HepG2 (cell line): Measurements from ENCODE around the gene CFAP100. TPM values are rescaled to one million over a fixed set of nuclear protein-coding genes. Genes with fewer than 3 reads are reported as not detected.

Experiments
- ATAC-seq: fragments of 200-7000 bp; cut with Tn5 transposase; 3 replicates; pipeline ENCODE4 v1.9.1; 2020; ENCODE audit warnings: mild to moderate bottlenecking, moderate library complexity
- BruUV-seq: library from RNA; stranded (reverse); fragments of 400-500 nt; replicated peaks from 2 replicates; lab custom pipeline; 2021; lab: Mats Ljungman, UMichigan
- CTCF ChIA-PET: fragments of 300-600 bp; formaldehyde crosslinking; extraction: SDS; loops from one replicate; lab custom pipeline; 2021; ENCODE audit warnings: low total read pairs, inconsistent platforms, low intra/inter-chr PET ratio; lab: Yijun Ruan, JAX
- POLR2A ChIA-PET: fragments of 350-600 bp; sonication (Branson Sonifier 250); formaldehyde crosslinking; loops from one replicate; lab custom pipeline; 2020; ENCODE audit warnings: antibody characterized with exemption, inconsistent platforms; lab: Yijun Ruan, JAX
- DNase-seq: peaks from one replicate; pipeline ENCODE4 v3.0.0-alpha.2; 2015; ENCODE audit warnings: low spot score
- FAIRE-seq: peaks from 3 replicates; lab custom pipeline; 2011; peaks lifted over from hg19 to GRCh38; lab: Jason Lieb, UNC
- H2AFZ ChIP-seq: one replicate; pipeline ENCODE4 v1.6.1; 2011; ENCODE audit warnings: low read length, inconsistent platforms
- H3K27ac ChIP-seq: fragments of 300-600 bp; 3 replicates; pipeline ENCODE4 v1.8.0; 2011; ENCODE audit warnings: mixed run types, mild to moderate bottlenecking, mixed read lengths, low read length, inconsistent platforms; ENCODE audit not compliant: insufficient read depth; ENCODE audit errors: extremely low read length
- H3K27me3 ChIP-seq, 2 experiments: fragments of 200-600 bp in 1 of 2; 2 replicates in 1 of 2; 3 replicates in 1 of 2; pipeline versions ENCODE4 v1.6.0 to v1.8.0; 2011; ENCODE audit warnings: low read length in 2 of 2, mild to moderate bottlenecking in 2 of 2, moderate library complexity in 2 of 2, inconsistent platforms in 1 of 2; ENCODE audit not compliant: insufficient read depth in 2 of 2, control insufficient read depth in 1 of 2
- H3K36me3 ChIP-seq, 2 experiments: fragments of 200-600 bp in 1 of 2; replicated peaks in 1 of 2; 2 replicates in 1 of 2; 3 replicates in 1 of 2; pipeline versions ENCODE4 v1.5.1 to v1.8.0; 2011; ENCODE audit warnings: low read length in 2 of 2, inconsistent platforms in 1 of 2; ENCODE audit not compliant: insufficient read depth in 2 of 2, control insufficient read depth in 1 of 2
- H3K4me1 ChIP-seq: 2 replicates; pipeline ENCODE4 v1.5.1; 2012; ENCODE audit warnings: low read length, inconsistent platforms; ENCODE audit not compliant: insufficient read depth
- H3K4me2 ChIP-seq: 2 replicates; pipeline ENCODE4 v1.6.0; 2011; ENCODE audit warnings: low read depth, low read length, inconsistent platforms
- H3K4me3 ChIP-seq, 3 experiments: fragments of 200-600 bp in 1 of 3; sonication (generic), shearing (Covaris generic) in 1 of 3; replicated peaks in 1 of 3; 2 replicates each; pipeline ENCODE4 v1.5.1; 2011 to 2016; ENCODE audit warnings: low read length in 3 of 3, inconsistent platforms in 2 of 3, low read depth in 2 of 3, mild to moderate bottlenecking in 2 of 3, control low read depth in 1 of 3, mixed read lengths in 1 of 3; ENCODE audit not compliant: insufficient read depth in 1 of 3
- H3K79me2 ChIP-seq: one replicate; pipeline ENCODE4 v1.6.1; 2011; ENCODE audit warnings: low read length, inconsistent platforms; ENCODE audit not compliant: insufficient read depth
- H3K9ac ChIP-seq: 2 replicates; pipeline ENCODE4 v1.6.0; 2011; ENCODE audit warnings: mild to moderate bottlenecking, low read depth, low read length, inconsistent platforms; ENCODE audit not compliant: insufficient read depth
- H3K9me3 ChIP-seq: 2 replicates; pipeline ENCODE4 v1.5.1; 2012; ENCODE audit warnings: mild to moderate bottlenecking, low read length
- H4K20me1 ChIP-seq: 2 replicates; pipeline ENCODE4 v1.6.0; 2011; ENCODE audit warnings: inconsistent platforms, mild to moderate bottlenecking, low read length, moderate library complexity; ENCODE audit not compliant: insufficient read depth
- CTCF ChIP-seq: sonication (generic); formaldehyde crosslinking; IDR thresholded peaks from 2 replicates; pipeline ENCODE4 v1.5.0; 2020; ENCODE audit warnings: mild to moderate bottlenecking, missing genetic modification reagents, moderate library complexity
- FOXK2 ChIP-seq: fragments of 450-650 bp; IDR thresholded peaks from 2 replicates; pipeline ENCODE4 v1.6.1; 2016
- FOXP1 ChIP-seq, 2 experiments: fragments of 450-650 bp in 1 of 2; IDR thresholded peaks; 2 replicates each; pipeline ENCODE4 v1.6.1; 2017 to 2018; ENCODE audit warnings: antibody characterized with exemption in 1 of 2
- FOXP4 ChIP-seq: sonication (generic); formaldehyde crosslinking; IDR thresholded peaks from 2 replicates; pipeline ENCODE4 v1.4.0; 2020; ENCODE audit warnings: missing genetic modification reagents
- MAX ChIP-seq: IDR thresholded peaks from 2 replicates; pipeline ENCODE4 v1.6.1; 2012; ENCODE audit warnings: inconsistent platforms
- MEIS2 ChIP-seq: sonication (generic); formaldehyde crosslinking; IDR thresholded peaks from 2 replicates; pipeline ENCODE4 v1.9.0; 2021; ENCODE audit warnings: mild to moderate bottlenecking, missing genetic modification reagents
- ZBTB33 ChIP-seq: sonication (generic); formaldehyde crosslinking; IDR thresholded peaks from 2 replicates; pipeline ENCODE4 v1.4.0; 2020; ENCODE audit warnings: missing genetic modification reagents
- ZNF441 ChIP-seq: sonication (generic); formaldehyde crosslinking; IDR thresholded peaks from 2 replicates; pipeline ENCODE4 v1.7.0; 2021; ENCODE audit warnings: missing genetic modification reagents, borderline replicate concordance
- WGBS: methylation state at CpG from one replicate; pipeline ENCODE4 v1.1.6; 2017; ENCODE audit warnings: low lambda C conversion rate; 5-methylcytosine and 5-hydroxymethylcytosine counted together
- in situ Hi-C: cut with HindIII; loops from 2 replicates; pipeline ENCODE4 v1.10.0; 2017; ENCODE audit warnings: low pct_unique_long_range_greater_than_20kb; ENCODE audit not compliant: extremely low pct_ligation_motif_present
- intact Hi-C: fragments of 100-400 bp; cut with micrococcal nuclease; formaldehyde crosslinking; loops from one replicate; pipeline ENCODE4 v1.10.0; 2022; ENCODE audit not compliant: unreplicated experiment
- polyA plus RNA-seq, 8 experiments: library from polyadenylated mRNA; depleted of rRNA in 3 of 8; stranded (reverse) in 7 of 8; unstranded in 1 of 8; fragments of >200 nt; fragmentation: Illumina TruSeq in 4 of 8; extraction: Trizol in 4 of 8; gene quantifications; 2 replicates each; pipeline versions ENCODE4 v1.2.1 to v1.2.3, GENCODE V29; 2011 to 2016; ENCODE audit warnings: low read depth in 4 of 8, missing spikeins in 1 of 8, mixed read lengths in 1 of 8; ENCODE audit not compliant: insufficient read depth in 1 of 8
- total RNA-seq, 5 experiments: library from RNA; depleted of rRNA; stranded (reverse); fragments of >200 nt; fragmentation: Illumina TruSeq; extraction: Trizol; gene quantifications; 2 replicates each; pipeline ENCODE4 v1.2.3, GENCODE V29; 2016; ENCODE audit warnings: low read depth in 1 of 5

The CFAP100 gene
- total and polyA plus RNA-seq, 2 of the 13 experiments (the other 11 are each of a cell fraction or from before 2014, with no cell fraction given): 0.32 TPM; not detected in 1

GRCh38 chr3:126370606-126371005 lies 24.1 kb upstream of the CFAP100 start (continued):
- TF ChIP-seq ZBTB33 (no peak), FOXK2 (no peak), MAX (no peak), MEIS2 (no peak), FOXP4 (CRISPR knock-in tag) (no peak), ZNF441 (no peak)

- H3K36me3 ChIP-seq: no peaks in the 10 kb centered on the region
- no peak for DNase-seq
- no peak overlapping the region for H3K9ac ChIP-seq
- no peak for ATAC-seq
- CTCF ChIA-PET: interaction anchor here (1.7 kb wide), 1 partner anchor 18 kb away, joined by 5 read pairs; no protein-coding TSS in a partner anchor
- no peak overlapping the region for H3K4me2 ChIP-seq
- in situ Hi-C loops (loop anchor here (25.0 kb wide), 1 partner anchor 234 kb away; no protein-coding TSS in a partner anchor), intact Hi-C loops (no loop called here)
- FAIRE-seq: no peak
- WGBS: 79% methylated on average over 18 of the region's 22 CpGs
- H4K20me1 ChIP-seq: no peaks in the 10 kb centered on the region
- TF ChIP-seq CTCF: 0 out of 2 replicates have a peak, but pooled peaks have one; percentile 4
- no peak for TF ChIP-seq FOXP1 (IDR thresholded peaks at IDR 0.05)
- no peak for TF ChIP-seq FOXP1 (CRISPR knock-in tag; IDR thresholded peaks at IDR 0.05)
- no TSS peak for BruUV-seq
- no peak overlapping the region for H2AFZ ChIP-seq
- POLR2A ChIA-PET: no interaction called here
- H3K27me3 ChIP-seq: peaks cover 0 to 24% of the 10 kb centered on the region in 2 experiments; a peak in 4 of 5 replicates
- H3K4me1 ChIP-seq: peaks cover 75% of the 10 kb centered on the region
- no peaks in the 10 kb centered on the region for H3K9me3 ChIP-seq
- no peak overlapping the region for H3K4me3 ChIP-seq
- no peak overlapping the region for H3K27ac ChIP-seq
- H3K79me2 ChIP-seq: no peaks in the 10 kb centered on the region
Observed at GRCh38 chr3:126371096-126371705, 23.5 kb upstream of the CFAP100 start.
